Mucosa of rectum (tissue), 2 donors: ENCODE data around the gene COL9A2.
A peak's percentile ranks its signal among the peaks of the same experiment; 100 is the strongest.

ENCODE experiments used
- H3K27ac ChIP-seq, 2 donors: one replicate each; pipeline ENCODE4 v1.7.0; 2013; ENCODE audit warnings: inconsistent platforms in 2 of 2, low read depth in 2 of 2, low read length in 2 of 2
- H3K27me3 ChIP-seq, 2 donors: one replicate each; pipeline ENCODE4 v1.7.0; 2013; ENCODE audit warnings: low read length in 2 of 2; ENCODE audit not compliant: control insufficient read depth in 2 of 2, insufficient read depth in 2 of 2
- H3K36me3 ChIP-seq, 2 donors: one replicate each; pipeline ENCODE4 v1.7.0; 2013; ENCODE audit warnings: low read length in 2 of 2; ENCODE audit not compliant: control insufficient read depth in 2 of 2, insufficient read depth in 2 of 2
- H3K4me1 ChIP-seq, 2 donors: one replicate each; pipeline ENCODE4 v1.7.0; 2013; ENCODE audit warnings: low read length in 2 of 2, mild to moderate bottlenecking in 1 of 2; ENCODE audit not compliant: control insufficient read depth in 2 of 2, insufficient read depth in 2 of 2
- H3K4me3 ChIP-seq, 2 donors: one replicate each; pipeline ENCODE4 v1.7.0; 2013; ENCODE audit warnings: low read length in 2 of 2
- H3K9ac ChIP-seq, 2 donors: one replicate each; pipeline ENCODE4 v1.7.0; 2013; ENCODE audit warnings: low read length in 2 of 2, low read depth in 1 of 2, mild to moderate bottlenecking in 1 of 2
- H3K9me3 ChIP-seq, 2 donors: one replicate each; pipeline ENCODE4 v1.7.0; 2013; ENCODE audit warnings: low read length in 2 of 2; ENCODE audit not compliant: control insufficient read depth in 2 of 2
- donor health status: healthy.
- donor health status: Normal muscosa, but diverticular disease.

Gene COL9A2

DNA sequence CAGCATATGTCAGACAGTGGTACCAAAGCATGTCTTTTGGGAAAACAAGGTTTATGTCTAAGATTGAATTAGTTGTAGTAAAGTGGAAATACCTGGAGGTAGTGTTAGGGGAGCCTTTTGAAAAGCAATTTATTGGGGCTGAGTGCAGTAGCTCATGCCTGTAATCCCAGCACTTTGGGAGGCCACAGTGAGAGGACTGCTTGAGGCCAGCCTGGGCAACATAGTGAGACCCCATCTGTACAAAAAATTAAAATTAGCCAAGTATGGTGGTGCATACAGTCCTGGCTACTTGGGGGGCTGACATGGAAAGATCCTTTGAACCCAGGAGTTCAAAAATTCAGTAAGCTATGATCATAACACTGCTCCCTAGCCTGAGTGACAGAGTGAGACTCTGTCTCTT, 51.8 kb downstream of the COL9A2 start:
- Histone ChIP-seq H3K27me3 (no peaks in the 10 kb centered on the region), H3K4me1 (no peaks in the 10 kb centered on the region), H3K4me3 (no peak overlapping the region), H3K9ac (no peak overlapping the region), H3K36me3 (peaks cover 43 to 62% of the 10 kb centered on the region in 2 donors), H3K9me3 (no peaks in the 10 kb centered on the region), H3K27ac (no peak overlapping the region)

DNA sequence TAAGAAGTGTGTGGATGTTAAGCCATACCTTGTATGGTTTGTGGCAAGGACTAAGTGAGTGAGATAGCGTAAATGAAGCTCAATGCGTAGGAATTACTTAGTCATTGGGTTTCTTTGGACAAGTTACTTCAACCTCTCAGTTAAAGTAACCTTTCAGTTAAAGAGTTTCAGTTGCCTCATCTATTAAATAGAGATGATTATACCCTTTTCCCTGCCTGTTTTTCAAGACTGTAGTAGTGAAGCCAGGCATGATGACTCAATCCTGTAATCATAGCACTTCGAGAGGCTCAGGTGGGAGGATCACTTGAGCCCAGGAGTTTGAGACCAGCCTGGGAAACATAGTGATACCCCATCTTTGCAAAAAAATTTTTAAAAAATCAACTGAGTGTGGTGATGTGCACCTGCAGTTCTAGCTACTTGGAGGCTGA, 52.7 kb downstream of the COL9A2 start:
- no peak overlapping the region for H3K9ac ChIP-seq
- no peak overlapping the region for H3K27ac ChIP-seq
- H3K36me3 ChIP-seq = peaks cover 40 to 57% of the 10 kb centered on the region in 2 donors
- no peaks in the 10 kb centered on the region for H3K4me1 ChIP-seq
- H3K9me3 ChIP-seq = no peaks in the 10 kb centered on the region
- no peaks in the 10 kb centered on the region for H3K27me3 ChIP-seq
- H3K4me3 ChIP-seq = no peak overlapping the region

DNA sequence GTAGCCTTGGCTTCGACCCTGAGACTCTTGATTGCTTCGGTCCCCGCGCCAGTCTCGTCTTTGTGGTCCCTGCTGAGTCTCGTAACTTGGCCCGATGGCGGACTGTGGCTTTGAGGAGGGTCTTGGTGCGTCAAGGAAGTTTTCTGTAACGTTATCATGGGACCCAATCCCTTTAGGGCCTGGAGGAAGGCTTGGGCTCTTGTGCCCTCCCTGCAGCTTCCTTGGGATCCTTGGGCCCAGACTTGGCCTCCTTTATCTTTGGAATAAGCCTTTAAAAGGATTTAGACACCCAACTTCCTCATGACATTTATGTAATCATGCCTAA, 58.7 kb downstream of the COL9A2 start:
- peak overlapping the region; percentile 79 to 80 for H3K9ac ChIP-seq
- peaks cover 22 to 27% of the 10 kb centered on the region in 2 donors for H3K36me3 ChIP-seq
- peaks cover 6 to 8% of the 10 kb centered on the region in 2 donors for H3K4me1 ChIP-seq
- no peaks in the 10 kb centered on the region for H3K9me3 ChIP-seq
- peak overlapping the region; percentile 95 to 99 for H3K27ac ChIP-seq
- H3K4me3 ChIP-seq = peak overlapping the region; percentile 81 to 100
- H3K27me3 ChIP-seq = no peaks in the 10 kb centered on the region

DNA sequence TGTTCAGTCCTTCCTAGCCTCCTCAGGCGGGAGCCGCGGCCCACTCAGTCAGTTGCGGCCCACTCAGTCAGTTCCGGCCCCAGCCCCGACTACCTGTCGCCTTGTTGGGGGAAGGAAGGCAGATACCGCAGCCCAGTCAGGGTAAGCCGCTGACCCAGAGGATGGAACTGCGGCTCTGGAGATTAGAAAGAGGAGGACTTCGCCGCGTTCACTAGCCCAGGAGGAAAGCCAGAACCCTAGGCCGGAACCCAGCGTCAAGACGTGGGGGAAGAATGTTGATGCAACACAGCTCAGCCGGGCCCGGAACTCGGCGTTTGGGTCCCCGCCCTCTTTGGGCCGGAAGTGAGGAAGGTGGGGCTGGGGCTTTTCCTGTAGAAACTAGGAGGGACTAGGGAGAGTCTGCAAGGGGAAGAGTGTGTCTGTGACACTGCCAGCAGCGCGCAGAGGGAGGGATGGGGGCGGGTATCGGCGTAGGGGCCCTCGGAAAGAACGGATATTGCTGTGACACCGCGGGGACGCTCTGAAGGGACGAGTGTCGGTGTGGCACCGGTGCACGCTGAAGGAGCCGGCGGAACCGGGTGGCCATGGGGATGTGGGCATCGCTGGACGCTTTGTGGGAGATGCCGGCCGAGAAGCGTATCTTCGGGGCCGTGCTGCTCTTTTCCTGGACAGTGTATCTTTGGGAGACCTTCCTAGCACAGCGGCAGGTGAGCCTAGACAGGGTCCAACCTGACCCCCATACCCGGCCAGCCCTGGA, 59.2 kb downstream of the COL9A2 start, which contains the start of gene ZMPSTE24:
Gene ZMPSTE24, plus strand, starts transcription at position 549 of the 757 bp plus-strand sequence. Its CDS starts 36 bp downstream, at position 585.
- Histone ChIP-seq H3K9me3 (no peaks in the 10 kb centered on the region), H3K4me1 (peaks cover 6 to 8% of the 10 kb centered on the region in 2 donors), H3K36me3 (peaks cover 17 to 21% of the 10 kb centered on the region in 2 donors)

DNA sequence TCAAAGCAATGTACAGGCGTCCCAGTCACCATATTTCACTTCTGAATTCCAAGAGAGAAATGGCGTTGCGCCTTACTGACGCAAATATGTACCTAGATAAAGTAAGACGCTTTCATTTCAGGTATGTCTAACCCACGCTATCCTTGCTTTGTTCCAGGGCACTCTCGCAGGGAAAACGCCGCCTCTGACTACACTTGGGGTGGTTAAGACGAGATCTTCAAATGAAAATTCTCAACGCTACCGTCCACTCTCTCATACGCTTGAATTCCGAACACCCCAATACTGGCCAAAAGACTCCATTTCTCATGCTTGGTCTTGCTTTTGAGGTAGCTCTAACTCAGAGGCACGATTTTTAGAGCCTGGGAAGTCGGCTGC, 59.8 kb downstream of the COL9A2 start:
- H3K9me3 ChIP-seq = no peaks in the 10 kb centered on the region
- H3K4me1 ChIP-seq = peaks cover 6 to 8% of the 10 kb centered on the region in 2 donors
- peak overlapping the region; percentile 80 to 100 for H3K9ac ChIP-seq
- peaks cover 12 to 17% of the 10 kb centered on the region in 2 donors for H3K36me3 ChIP-seq
- no peaks in the 10 kb centered on the region for H3K27me3 ChIP-seq
- peak overlapping the region; percentile 95 to 99 for H3K27ac ChIP-seq
- peak overlapping the region; percentile 81 to 100 for H3K4me3 ChIP-seq

More for the DNA sequence above, 59.2 kb downstream of the COL9A2 start, which contains the start of gene ZMPSTE24:
- Histone ChIP-seq H3K4me3 (peak within 1 kb of the TSS; percentile 81 to 100), H3K9ac (peak within 1 kb of the TSS; percentile 80 to 100), H3K27ac (peak within 1 kb of the TSS; percentile 95 to 99), H3K27me3 (no peaks in the 10 kb centered on the region)

DNA sequence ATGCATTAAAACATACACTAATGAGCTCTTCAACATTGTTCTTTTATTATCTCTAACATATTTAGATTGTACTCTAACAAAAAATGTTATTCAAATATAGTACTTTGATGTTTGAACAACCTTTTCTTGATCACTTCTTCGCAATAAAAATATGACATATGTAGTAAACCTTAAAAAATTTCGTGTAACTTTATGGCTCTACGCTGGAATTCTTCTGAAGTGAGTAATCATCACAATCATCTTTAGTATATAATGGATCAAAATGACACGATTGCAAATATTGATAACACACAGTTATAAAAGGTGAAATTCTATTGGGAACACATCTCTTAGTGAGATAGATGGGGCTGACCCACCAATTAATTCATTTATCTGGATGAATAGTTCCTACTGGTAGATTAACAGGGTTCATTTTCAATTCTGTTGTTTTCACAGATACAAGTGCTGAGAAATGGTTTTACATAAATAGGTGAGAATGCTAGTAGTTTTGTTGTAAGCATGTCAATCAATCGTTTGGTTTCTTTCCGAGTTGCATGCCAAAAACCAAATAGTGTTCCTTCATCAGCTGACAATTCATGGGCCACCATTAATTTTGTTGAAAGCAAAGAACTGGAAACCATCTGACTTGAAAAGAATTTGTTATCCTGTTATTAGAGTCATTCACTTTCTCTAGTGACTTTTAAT, 60.5 kb downstream of the COL9A2 start:
- H3K27ac ChIP-seq = peak overlapping the region in 1 of 2 donors; percentile 99

DNA sequence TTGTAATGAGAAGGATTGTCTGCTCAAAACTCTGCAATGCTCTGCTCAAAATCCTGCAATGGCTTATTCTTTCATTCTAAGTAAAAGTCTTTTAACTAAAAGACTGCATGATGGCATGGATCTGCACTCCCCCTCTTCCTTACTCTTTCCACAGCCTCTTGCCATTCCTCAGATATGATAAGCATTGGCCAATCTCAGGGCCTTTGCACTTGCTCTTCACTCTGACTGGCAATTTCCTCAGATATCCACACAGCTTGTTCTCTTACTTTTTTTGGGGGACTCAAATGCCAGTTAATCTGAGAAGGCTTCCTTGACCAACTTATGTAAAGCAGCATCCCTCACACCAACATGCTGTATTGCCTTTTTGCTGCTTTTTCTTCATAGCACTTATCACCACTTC, 61.9 kb downstream of the COL9A2 start:
- peaks cover under 1 to 1% of the 10 kb centered on the region in 2 donors for H3K36me3 ChIP-seq
- H3K9me3 ChIP-seq = no peaks in the 10 kb centered on the region
- no peak overlapping the region for H3K4me3 ChIP-seq
- H3K27ac ChIP-seq = no peak overlapping the region
- no peak overlapping the region for H3K9ac ChIP-seq
- H3K4me1 ChIP-seq = peaks cover 6 to 8% of the 10 kb centered on the region in 2 donors
- no peaks in the 10 kb centered on the region for H3K27me3 ChIP-seq

More for the DNA sequence above, 60.5 kb downstream of the COL9A2 start:
- Histone ChIP-seq H3K4me3 (peak overlapping the region; percentile 81 to 100), H3K27me3 (no peaks in the 10 kb centered on the region), H3K9ac (peak overlapping the region; percentile 80 to 100), H3K9me3 (no peaks in the 10 kb centered on the region), H3K36me3 (peaks cover 12 to 14% of the 10 kb centered on the region in 2 donors), H3K4me1 (peaks cover 6 to 8% of the 10 kb centered on the region in 2 donors)

DNA sequence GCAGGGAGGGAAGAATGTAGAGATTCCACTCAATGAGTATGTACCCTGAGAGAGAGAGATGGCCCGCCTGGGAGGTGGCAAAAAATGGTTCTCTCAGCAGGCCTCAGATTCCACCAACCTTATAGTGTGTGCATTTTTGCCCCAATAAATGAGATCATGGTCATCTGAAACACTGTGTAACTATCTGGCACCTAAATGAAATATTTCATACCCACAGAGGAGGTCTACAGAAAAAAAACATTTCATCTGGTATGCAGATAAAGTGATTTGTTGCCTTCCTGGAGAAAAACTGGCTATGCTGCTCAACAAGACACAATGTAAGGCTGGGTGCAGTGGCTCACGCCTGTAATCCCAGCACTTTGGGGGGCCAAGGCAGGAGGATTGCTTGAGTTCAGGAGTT, 64.5 kb downstream of the COL9A2 start:
- Histone ChIP-seq H3K9ac (no peak overlapping the region), H3K36me3 (no peaks in the 10 kb centered on the region), H3K27me3 (no peaks in the 10 kb centered on the region), H3K9me3 (no peaks in the 10 kb centered on the region), H3K27ac (no peak overlapping the region), H3K4me3 (no peak overlapping the region), H3K4me1 (peaks cover 6 to 8% of the 10 kb centered on the region in 2 donors)

DNA sequence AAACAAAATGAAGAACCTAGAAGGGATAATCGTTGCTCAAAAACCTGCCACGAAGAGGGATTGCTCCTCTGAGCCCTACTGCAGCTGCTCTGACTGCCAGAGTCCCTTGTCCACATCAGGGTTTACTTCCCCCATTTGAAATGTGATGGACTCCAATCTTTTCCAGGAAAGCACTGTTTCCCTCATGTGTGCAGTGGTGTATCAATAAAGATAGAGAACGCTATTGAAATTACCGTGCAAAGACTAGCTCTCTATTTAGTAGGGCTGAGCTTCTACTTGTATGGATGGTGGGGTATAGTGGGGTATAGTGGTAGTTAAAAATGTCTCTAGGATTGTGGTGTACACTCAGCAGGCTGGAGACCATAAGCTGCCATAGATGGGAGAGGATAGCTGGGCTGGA, 65.6 kb downstream of the COL9A2 start:
- no peaks in the 10 kb centered on the region for H3K27me3 ChIP-seq
- peaks cover 1 to 4% of the 10 kb centered on the region in 2 donors for H3K4me1 ChIP-seq
- H3K36me3 ChIP-seq = no peaks in the 10 kb centered on the region
- no peak overlapping the region for H3K4me3 ChIP-seq
- no peaks in the 10 kb centered on the region for H3K9me3 ChIP-seq
- no peak overlapping the region for H3K27ac ChIP-seq
- H3K9ac ChIP-seq = no peak overlapping the region
